HEK293T (cell line): ENCODE results near the gene ITGA4.

Source experiments
- CTCF ChIA-PET: fragments of 350-600 bp; formaldehyde crosslinking; extraction: SDS; loops from one replicate; lab custom pipeline; 2021; ENCODE audit warnings: antibody characterized with exemption, inconsistent platforms; lab: Yijun Ruan, JAX
- POLR2A ChIA-PET: fragments of 350-600 bp; formaldehyde crosslinking; extraction: SDS; loops from one replicate; lab custom pipeline; 2020; ENCODE audit warnings: antibody characterized with exemption, inconsistent platforms; lab: Yijun Ruan, JAX
- DNase-seq: peaks from one replicate; pipeline ENCODE4 v3.0.0; 2012; ENCODE audit warnings: mixed read lengths; ENCODE audit errors: extremely low spot score
- ARNT ChIP-seq: fragments of 450-650 bp; IDR thresholded peaks from 2 replicates; pipeline ENCODE4 v1.6.1; 2017; ENCODE audit warnings: mild to moderate bottlenecking
- BHLHE40 ChIP-seq: fragments of 450-650 bp; IDR thresholded peaks from 2 replicates; pipeline ENCODE4 v1.6.1; 2016; ENCODE audit warnings: mild to moderate bottlenecking, moderate library complexity, borderline replicate concordance
- CTBP1 ChIP-seq: fragments of 450-650 bp; IDR thresholded peaks from 2 replicates; pipeline ENCODE4 v1.6.1; 2016; ENCODE audit warnings: borderline replicate concordance
- ELF4 ChIP-seq: fragments of 450-650 bp; IDR thresholded peaks from 2 replicates; pipeline ENCODE4 v1.6.1; 2017; ENCODE audit warnings: antibody characterized with exemption
- FOXA1 ChIP-seq: fragments of 450-650 bp; IDR thresholded peaks from 2 replicates; pipeline ENCODE4 v1.6.1; 2016; ENCODE audit warnings: mild to moderate bottlenecking
- FOXK2 ChIP-seq: fragments of 450-650 bp; IDR thresholded peaks from 2 replicates; pipeline ENCODE4 v1.6.1; 2016; ENCODE audit warnings: mild to moderate bottlenecking
- FOXM1 ChIP-seq: fragments of 450-650 bp; IDR thresholded peaks from 2 replicates; pipeline ENCODE4 v1.6.1; 2017; ENCODE audit warnings: mild to moderate bottlenecking, borderline replicate concordance
- HDGF ChIP-seq: fragments of 450-650 bp; IDR thresholded peaks from 2 replicates; pipeline ENCODE4 v1.6.1; 2017; ENCODE audit warnings: antibody characterized with exemption, borderline replicate concordance
- L3MBTL2 ChIP-seq: fragments of 450-650 bp; conservative IDR thresholded peaks from 2 replicates; pipeline ENCODE4 v1.6.1; 2016; ENCODE audit warnings: mild to moderate bottlenecking
- LEF1 ChIP-seq: fragments of 450-650 bp; IDR thresholded peaks from 2 replicates; pipeline ENCODE4 v1.6.1; 2017; ENCODE audit warnings: mild to moderate bottlenecking, borderline replicate concordance
- NFRKB ChIP-seq: fragments of 450-650 bp; IDR thresholded peaks from 2 replicates; pipeline ENCODE4 v1.6.1; 2016; ENCODE audit warnings: mild to moderate bottlenecking, moderate library complexity
- SP1 ChIP-seq: fragments of 450-650 bp; IDR thresholded peaks from 2 replicates; pipeline ENCODE4 v1.6.1; 2017
- SUZ12 ChIP-seq: fragments of 450-650 bp; IDR thresholded peaks from 2 replicates; pipeline ENCODE4 v1.6.1; 2016; ENCODE audit warnings: mild to moderate bottlenecking
- TARDBP ChIP-seq: fragments of 450-650 bp; IDR thresholded peaks from 2 replicates; pipeline ENCODE4 v1.6.1; 2016
- ZNF384 ChIP-seq: fragments of 450-650 bp; IDR thresholded peaks from 2 replicates; pipeline ENCODE4 v1.6.1; 2016
- TF ChIP-seq, protein P1 (sequence below): fragments of 450-650 bp; IDR thresholded peaks from 2 replicates; pipeline ENCODE4 v1.6.1; 2016

The ITGA4 gene

DNA sequence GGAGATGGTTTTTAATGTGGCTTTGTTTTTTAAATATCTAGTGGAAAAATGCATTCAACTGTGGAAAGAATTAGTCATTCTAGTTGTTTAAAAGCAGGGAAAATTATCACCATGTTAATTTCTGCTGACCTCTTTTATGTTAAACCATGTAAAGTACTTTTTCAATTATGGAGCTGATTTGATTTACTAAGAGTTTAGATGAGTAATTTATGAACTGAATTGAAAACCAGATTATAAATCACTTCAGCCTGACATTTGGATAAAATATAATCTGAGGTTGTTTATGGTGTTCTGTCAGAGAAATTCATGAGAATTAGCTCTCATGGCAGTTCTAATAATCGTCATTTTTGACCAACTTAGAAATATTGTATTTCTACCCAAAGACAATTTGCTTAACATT is 11.6 kb downstream of the ITGA4 start:
- ChIA-PET POLR2A (interaction anchor here (0.7 kb wide), 1 partner anchor 165 kb away, joined by 5 read pairs; no protein-coding TSS in a partner anchor), CTCF (interaction anchor here (1.0 kb wide), 1 partner anchor 12 kb away, joined by 4 read pairs; the partner anchor contains the start of gene ITGA4)
- no peak for TF ChIP-seq NFRKB
- TF ChIP-seq, protein P1, sequence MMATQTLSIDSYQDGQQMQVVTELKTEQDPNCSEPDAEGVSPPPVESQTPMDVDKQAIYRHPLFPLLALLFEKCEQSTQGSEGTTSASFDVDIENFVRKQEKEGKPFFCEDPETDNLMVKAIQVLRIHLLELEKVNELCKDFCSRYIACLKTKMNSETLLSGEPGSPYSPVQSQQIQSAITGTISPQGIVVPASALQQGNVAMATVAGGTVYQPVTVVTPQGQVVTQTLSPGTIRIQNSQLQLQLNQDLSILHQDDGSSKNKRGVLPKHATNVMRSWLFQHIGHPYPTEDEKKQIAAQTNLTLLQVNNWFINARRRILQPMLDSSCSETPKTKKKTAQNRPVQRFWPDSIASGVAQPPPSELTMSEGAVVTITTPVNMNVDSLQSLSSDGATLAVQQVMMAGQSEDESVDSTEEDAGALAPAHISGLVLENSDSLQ, result peak; percentile 15; the same call in 1 of the 2 replicates
- DNase-seq, result no peak

DNA sequence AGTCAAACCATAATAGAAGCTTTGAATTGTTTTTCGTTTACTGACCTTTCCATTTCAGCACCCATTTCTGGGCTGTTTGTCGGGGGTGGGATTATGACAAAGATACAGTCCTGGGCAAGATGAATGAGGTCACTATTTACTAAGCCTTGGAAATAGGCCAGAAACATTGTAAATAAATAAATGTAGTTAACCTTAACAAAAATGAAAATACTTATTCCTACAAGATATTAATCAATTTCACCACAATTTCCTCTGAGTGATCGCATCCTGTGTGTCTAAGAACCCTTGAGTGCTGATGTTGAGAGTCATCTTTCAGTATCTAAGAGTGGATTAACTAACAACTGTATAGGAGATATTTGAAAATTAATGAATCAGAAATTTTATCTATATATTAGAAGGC is 14.0 kb downstream of the ITGA4 start:
- POLR2A ChIA-PET, result no interaction called here
- CTCF ChIA-PET, result no interaction called here
- TF ChIP-seq ELF4, result no peak
- no peak for DNase-seq

DNA sequence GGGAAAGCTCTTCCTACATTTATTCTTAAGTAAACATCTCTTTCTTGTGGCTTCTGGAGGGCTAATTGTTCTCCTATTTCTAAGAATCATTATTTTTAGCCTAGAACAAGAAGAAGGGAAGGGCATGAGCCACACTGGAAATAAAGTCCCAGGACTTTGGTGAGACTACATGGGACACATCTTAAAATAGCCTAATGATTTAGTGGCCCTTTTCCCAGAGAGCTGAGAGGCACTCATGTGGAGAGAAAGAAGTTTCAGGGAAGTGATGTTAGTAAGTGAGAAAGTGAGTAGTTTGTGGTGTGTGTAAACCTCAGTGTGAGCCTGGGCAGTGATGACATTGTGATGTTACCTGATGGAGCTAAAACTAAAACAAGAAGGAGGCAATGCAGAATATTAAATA is 14.6 kb downstream of the ITGA4 start:
- TF ChIP-seq ELF4, result no peak
- no peak for TF ChIP-seq CTBP1
- TF ChIP-seq FOXA1, result no peak
- no peak for TF ChIP-seq FOXM1
- no peak for TF ChIP-seq FOXK2
- no peak for TF ChIP-seq ZNF384
- no peak for TF ChIP-seq HDGF
- TF ChIP-seq SUZ12, result no peak
- no peak for TF ChIP-seq TARDBP
- TF ChIP-seq LEF1, result no peak
- no peak for TF ChIP-seq BHLHE40
- no peak for TF ChIP-seq SP1
- TF ChIP-seq ARNT, result no peak
- TF ChIP-seq NFRKB, result no peak
- TF ChIP-seq, protein P1, result no peak
- no peak for TF ChIP-seq L3MBTL2
- CTCF ChIA-PET, result no interaction called here
- DNase-seq, result no peak
- POLR2A ChIA-PET, result no interaction called here

DNA sequence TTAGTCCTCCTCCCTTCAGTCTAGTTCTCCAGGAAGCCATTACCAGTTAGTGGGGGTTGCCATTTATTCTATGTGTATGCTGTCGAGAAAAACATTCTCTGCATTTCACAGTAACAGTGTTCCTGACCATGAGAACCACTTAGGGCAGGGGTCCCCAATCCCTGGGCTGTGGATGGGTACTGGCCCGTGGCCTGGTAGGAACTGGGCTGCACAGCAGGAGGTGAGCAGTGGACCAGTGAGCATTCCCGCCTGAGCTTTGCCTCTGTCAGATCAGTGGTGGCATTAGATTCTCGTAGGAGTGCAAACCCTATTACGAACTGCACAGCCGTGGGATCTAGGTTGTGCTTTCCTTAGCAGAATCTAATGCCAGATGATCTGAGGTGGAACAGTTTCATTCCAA is 15.8 kb downstream of the ITGA4 start:
- POLR2A ChIA-PET, result no interaction called here
- DNase-seq, result no peak
- CTCF ChIA-PET, result interaction anchor here (0.5 kb wide), 1 partner anchor 202 kb away, joined by 4 read pairs; no protein-coding TSS in a partner anchor
- no peak for TF ChIP-seq FOXM1
- TF ChIP-seq, protein P1, result no peak
- no peak for TF ChIP-seq BHLHE40
- TF ChIP-seq TARDBP, result no peak
- TF ChIP-seq FOXK2, result no peak
- TF ChIP-seq FOXA1, result no peak
- no peak for TF ChIP-seq LEF1
- no peak for TF ChIP-seq ARNT

DNA sequence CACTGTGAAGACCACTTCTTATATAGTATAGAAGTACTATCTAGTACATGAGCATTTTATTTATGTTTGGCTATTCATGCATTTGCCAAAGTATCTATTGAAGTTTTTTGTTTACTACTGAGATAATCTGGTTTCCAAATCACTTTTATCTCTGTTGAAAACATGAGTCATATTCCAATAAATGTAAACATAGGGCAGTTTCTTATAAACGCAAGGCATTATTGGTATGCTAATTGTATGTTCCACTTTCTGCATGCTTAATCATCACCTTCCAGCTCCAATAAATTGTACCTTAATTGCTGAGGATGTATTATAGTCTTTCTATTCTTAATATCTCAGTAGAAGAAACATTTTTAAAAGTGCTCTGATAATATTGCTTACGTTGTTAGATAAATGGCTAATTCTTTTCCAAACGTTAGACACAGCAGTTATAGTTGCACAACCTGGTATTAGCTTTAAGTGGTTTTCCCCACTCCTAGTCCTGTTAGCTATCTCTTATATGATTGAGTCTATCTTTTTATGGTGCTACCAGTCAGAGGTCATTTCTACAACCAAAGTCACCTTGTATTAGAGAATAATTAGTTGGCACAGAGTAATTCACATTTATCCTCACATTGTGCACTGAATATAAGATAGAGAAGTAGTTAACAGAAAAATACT is 17.2 kb downstream of the ITGA4 start:
- ChIA-PET CTCF (no interaction called here), POLR2A (no interaction called here)
- TF ChIP-seq SP1, result no peak
- TF ChIP-seq BHLHE40, result no peak
- no peak for TF ChIP-seq FOXA1
- no peak for TF ChIP-seq L3MBTL2
- no peak for TF ChIP-seq TARDBP
- no peak for DNase-seq

DNA sequence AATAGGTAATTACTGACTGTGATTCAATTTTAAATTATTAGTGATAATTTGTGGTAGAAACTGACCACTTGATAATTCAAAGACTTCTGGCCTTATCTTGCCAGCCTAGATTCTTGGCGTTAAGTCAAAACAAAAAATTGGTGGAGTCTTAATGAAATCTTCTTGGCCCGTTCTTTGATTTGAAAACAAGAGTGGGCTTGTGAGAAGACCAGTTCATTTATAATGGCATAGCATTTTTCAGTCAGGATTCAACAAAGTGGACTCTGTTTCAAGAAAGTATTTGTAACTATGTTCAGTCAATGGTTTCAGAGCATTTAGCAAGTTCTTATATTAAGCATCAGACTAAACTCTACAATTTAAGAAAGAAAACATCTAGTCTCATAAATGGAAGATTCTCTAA is 26.0 kb downstream of the ITGA4 start:
- ChIA-PET POLR2A (no interaction called here), CTCF (interaction anchor here (0.5 kb wide), 1 partner anchor 71 kb away, joined by 3 read pairs; no protein-coding TSS in a partner anchor)
- TF ChIP-seq NFRKB (no peak), CTBP1 (no peak), L3MBTL2 (no peak), ARNT (no peak), FOXA1 (no peak), ZNF384 (no peak), TARDBP (no peak), FOXK2 (no peak), BHLHE40 (no peak), FOXM1 (no peak), HDGF (no peak), LEF1 (no peak), SP1 (no peak), ELF4 (no peak), SUZ12 (no peak)
- TF ChIP-seq, protein P1, result no peak
- DNase-seq, result no peak

DNA sequence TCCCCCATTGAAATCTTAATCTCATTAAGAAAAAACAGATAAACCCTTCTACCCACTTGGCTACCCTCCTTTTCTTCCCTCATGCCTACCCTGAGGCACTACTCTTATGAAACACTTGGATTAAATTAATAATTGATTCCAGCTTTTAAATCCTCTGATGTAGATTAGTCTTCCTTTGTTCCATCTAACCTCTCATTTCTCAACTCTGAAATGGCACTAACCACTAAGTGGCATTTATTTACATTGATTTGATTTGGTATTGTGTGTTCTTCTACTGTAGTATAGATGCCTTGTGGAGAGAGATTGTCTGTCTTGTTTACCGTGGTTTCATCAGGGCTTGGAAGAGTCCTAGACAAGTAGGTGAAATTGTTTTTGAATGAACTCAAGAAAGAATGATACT is 26.7 kb downstream of the ITGA4 start:
- CTCF ChIA-PET, result interaction anchor here (0.5 kb wide), 1 partner anchor 71 kb away, joined by 3 read pairs; no protein-coding TSS in a partner anchor
- POLR2A ChIA-PET, result no interaction called here

More for the DNA sequence above, 26.7 kb downstream of the ITGA4 start:
- no peak for TF ChIP-seq L3MBTL2
- no peak for TF ChIP-seq LEF1
- TF ChIP-seq ARNT, result no peak
- no peak for TF ChIP-seq FOXM1
- TF ChIP-seq CTBP1, result no peak
- no peak for TF ChIP-seq HDGF
- no peak for TF ChIP-seq SUZ12
- no peak for TF ChIP-seq FOXK2
- no peak for TF ChIP-seq ZNF384
- TF ChIP-seq BHLHE40, result no peak
- TF ChIP-seq ELF4, result no peak
- no peak for TF ChIP-seq FOXA1
- TF ChIP-seq, protein P1, result no peak
- no peak for TF ChIP-seq TARDBP
- TF ChIP-seq NFRKB, result no peak
- TF ChIP-seq SP1, result no peak
- no peak for DNase-seq
